ENCODE results near the gene ETFBKMT. TPM values are rescaled to one million over a fixed set of nuclear protein-coding genes. Genes with fewer than 3 reads are reported as not detected.

The ETFBKMT gene
- total and polyA plus RNA-seq, 2 of the 13 experiments (the other 11 are each of a cell fraction or from before 2014, with no cell fraction given): 0.62 to 0.93 TPM

GRCh38 chr12:31722580-31722979, 63.1 kb downstream of the ETFBKMT start:
- H3K4me1 ChIP-seq (ENCODE audit: insufficient read depth, low read length): peaks cover 39% of the 10 kb centered on the region
- BruUV-seq (replicated peaks): no TSS peak
- 92% methylated on average over 2 of the region's 2 CpGs for WGBS (ENCODE audit: low lambda C conversion rate)
- H4K20me1 ChIP-seq (ENCODE audit: insufficient read depth, low read length): no peaks in the 10 kb centered on the region
- no peak overlapping the region for H3K4me3 ChIP-seq (replicated peaks in 1 of 3; ENCODE audit: insufficient read depth in 1 of 3, low read depth in 2 of 3, low read length in 3 of 3)
- H3K27me3 ChIP-seq (ENCODE audit: control insufficient read depth in 1 of 2, insufficient read depth in 2 of 2, low read length in 2 of 2): no peaks in the 10 kb centered on the region
- H3K9me3 ChIP-seq (ENCODE audit: low read length): no peaks in the 10 kb centered on the region
- no peak overlapping the region for H3K27ac ChIP-seq (ENCODE audit: extremely low read length, insufficient read depth, low read length)
- H3K9ac ChIP-seq (ENCODE audit: insufficient read depth, low read depth, low read length): no peak overlapping the region
- in situ Hi-C loops (cut with HindIII; ENCODE audit: extremely low pct_ligation_motif_present, low pct_unique_long_range_greater_than_20kb) (no loop called here), intact Hi-C loops (cut with micrococcal nuclease; ENCODE audit: unreplicated experiment) (loop anchor here (10.0 kb wide), 1 partner anchor 52 kb away; no protein-coding TSS in a partner anchor)
- CTCF ChIA-PET (ENCODE audit: low intra/inter-chr PET ratio, low total read pairs): no interaction called here
- no peak overlapping the region for H3K4me2 ChIP-seq (ENCODE audit: low read depth, low read length)
- DNase-seq (ENCODE audit: low spot score): no peak
- H3K36me3 ChIP-seq (replicated peaks in 1 of 2; ENCODE audit: control insufficient read depth in 1 of 2, insufficient read depth in 2 of 2, low read length in 2 of 2): no peaks in the 10 kb centered on the region
- H3K79me2 ChIP-seq (ENCODE audit: insufficient read depth, low read length): peaks cover 4% of the 10 kb centered on the region
- no peak for TF ChIP-seq PTBP1 (IDR thresholded peaks at IDR 0.05; ENCODE audit: low read depth, low read length, poor library complexity, severe bottlenecking)
- no peak for TF ChIP-seq GMEB2 (CRISPR knock-in tag; IDR thresholded peaks at IDR 0.05; ENCODE audit: low read depth)
- TF ChIP-seq CREBL2 (CRISPR knock-in tag; IDR thresholded peaks at IDR 0.05; ENCODE audit: borderline replicate concordance): no peak
- no peak for TF ChIP-seq ZNF883 (CRISPR knock-in tag; IDR thresholded peaks at IDR 0.05; ENCODE audit: not compliant biosample characterization)
- TF ChIP-seq YY1 (IDR thresholded peaks at IDR 0.05; ENCODE audit: insufficient read depth, insufficient replicate concordance, low read depth, low read length): no peak
- no peak for TF ChIP-seq ZNF253 (CRISPR knock-in tag; IDR thresholded peaks at IDR 0.05; ENCODE audit: borderline replicate concordance)
- no peak for TF ChIP-seq SP140L (CRISPR knock-in tag; IDR thresholded peaks at IDR 0.05; ENCODE audit: borderline replicate concordance)
- ATAC-seq: no peak
- POLR2A ChIA-PET: no interaction called here
- no peak for FAIRE-seq
- H2AFZ ChIP-seq (ENCODE audit: low read length): no peak overlapping the region

Other genes starting within 250 kb of the ETFBKMT start
- 18.7 and 23.2 TPM in 2 replicates for gene DENND5B, start 68.6 kb upstream of the ETFBKMT start, total RNA-seq (2016; rRNA removed; fragmentation: Illumina TruSeq; extraction: Trizol)
- 12.8 and 14.7 TPM in 2 replicates for gene DENND5B, start 68.6 kb upstream of the ETFBKMT start, polyA plus RNA-seq (2011; rRNA removed)
- 7.5 and 11.3 TPM in 2 replicates for gene AMN1, start 69.3 kb downstream of the ETFBKMT start, total RNA-seq (2016; rRNA removed; fragmentation: Illumina TruSeq; extraction: Trizol)
- gene AMN1, start 69.3 kb downstream of the ETFBKMT start, polyA plus RNA-seq (2011; rRNA removed): 26.3 and 26.5 TPM in 2 replicates